GM18858 (cell line): Measurements from ENCODE around the gene PISD.

Experiments
- ATAC-seq: cut with Tn5 transposase; IDR thresholded peaks from one replicate; pipeline ENCODE4 v1.9.1; 2021; ENCODE audit not compliant: unreplicated experiment

PISD gene

DNA sequence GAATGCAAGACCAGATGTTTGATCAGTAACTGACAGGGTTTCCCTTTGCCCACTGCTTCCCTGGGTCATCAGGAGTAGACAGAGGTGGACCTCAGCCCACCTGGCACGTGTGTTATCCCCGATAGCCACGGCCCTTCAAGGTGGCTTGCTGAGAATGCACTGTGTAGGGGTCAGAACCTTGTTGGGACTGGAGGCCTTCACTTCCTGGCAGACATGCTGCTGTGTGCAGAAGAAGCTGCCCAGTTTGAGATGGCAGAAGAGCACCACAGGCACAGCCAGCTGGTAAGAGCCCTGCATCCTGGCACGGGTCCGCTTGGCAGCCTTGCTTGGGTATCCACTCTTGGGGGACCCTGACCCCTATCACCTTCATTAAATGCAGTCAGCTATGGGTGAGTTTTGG, 83.8 kb downstream of the PISD start:
- ATAC-seq, result no peak

DNA sequence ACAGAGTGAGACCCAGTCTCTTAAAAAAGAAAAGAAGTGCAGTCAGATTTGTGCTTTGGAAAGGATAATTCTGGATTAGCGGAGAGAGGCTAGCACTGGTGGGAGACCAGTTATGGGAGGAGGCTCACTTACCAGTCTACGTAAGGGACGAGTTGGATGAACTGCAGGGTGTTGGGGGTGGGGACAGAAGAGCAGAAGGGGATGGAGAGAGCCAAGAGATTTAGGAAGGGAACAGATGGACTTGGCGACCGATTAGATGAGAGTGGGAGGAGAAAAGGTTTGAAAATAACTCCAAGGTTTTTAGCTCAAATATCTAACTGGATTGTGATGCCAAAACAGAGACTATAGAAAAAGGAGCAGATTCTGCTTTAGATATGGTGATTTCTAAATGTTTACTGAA, 84.3 kb downstream of the PISD start:
- ATAC-seq, result no peak

DNA sequence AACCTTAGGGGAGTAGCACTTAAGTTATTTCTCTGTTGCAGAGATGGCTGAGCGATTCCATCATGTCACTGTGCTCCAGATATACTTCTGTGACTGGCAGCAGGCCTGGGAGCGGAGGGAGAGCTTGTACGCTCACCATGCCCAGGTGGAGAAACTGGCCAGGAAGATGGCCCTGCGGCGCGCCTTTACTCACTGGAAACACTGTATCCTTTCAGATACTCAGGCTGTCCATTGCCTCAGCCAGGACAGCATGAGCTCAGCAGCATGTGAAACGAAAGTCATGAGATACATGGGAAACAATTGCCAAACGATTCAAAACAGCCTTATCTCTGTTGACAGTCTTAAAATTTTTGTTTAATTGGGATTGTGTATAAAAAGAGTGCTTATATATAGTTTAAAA, 86.8 kb downstream of the PISD start:
- ATAC-seq, result no peak

DNA sequence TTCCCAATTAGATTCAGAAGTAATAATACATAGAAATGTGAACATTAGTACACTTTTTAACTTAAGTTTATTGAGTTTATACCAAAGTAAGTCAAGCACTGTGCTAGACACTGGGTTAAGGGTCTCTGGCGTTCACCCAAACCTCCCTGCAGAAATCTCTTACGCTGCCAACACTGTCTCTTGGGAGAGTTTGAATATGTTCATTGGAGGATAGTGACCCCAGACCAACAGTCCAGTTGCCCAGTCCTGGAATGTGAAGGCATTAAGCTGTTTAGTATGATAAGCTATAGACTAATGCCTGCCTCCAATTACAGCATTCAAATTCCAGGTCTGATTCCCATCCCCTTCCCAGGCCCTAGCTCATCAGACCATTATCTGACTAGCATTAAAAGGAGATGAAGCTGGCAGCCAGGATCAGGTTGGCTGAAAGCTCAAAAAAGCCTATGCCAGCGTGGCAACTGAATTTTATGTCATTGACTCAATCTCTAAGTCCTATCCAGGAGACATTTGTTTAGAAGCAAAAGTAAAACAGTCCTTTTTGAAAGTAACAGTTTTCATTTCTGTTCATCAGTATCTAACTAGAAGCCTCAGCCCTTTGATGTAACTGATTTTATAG, 87.9 kb downstream of the PISD start:
- no peak for ATAC-seq

DNA sequence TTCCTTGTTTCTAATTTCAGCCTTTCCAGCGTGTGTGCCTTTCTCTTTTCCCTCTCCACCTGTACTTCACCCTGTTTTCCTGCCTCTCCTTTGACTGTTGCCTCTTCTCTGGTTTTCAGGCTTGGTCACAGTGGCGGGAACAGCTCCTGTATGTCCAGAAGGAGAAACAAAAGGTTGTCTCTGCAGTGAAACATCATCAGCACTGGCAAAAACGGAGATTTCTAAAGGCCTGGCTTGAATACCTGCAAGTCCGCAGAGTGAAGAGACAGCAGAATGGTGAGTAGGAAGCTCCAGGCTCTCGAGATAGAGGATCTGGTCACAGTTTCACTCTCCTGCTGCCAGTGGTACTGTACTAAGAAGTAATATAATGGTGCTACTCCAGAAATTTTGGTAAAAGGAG, 89.1 kb downstream of the PISD start:
- no peak for ATAC-seq

DNA sequence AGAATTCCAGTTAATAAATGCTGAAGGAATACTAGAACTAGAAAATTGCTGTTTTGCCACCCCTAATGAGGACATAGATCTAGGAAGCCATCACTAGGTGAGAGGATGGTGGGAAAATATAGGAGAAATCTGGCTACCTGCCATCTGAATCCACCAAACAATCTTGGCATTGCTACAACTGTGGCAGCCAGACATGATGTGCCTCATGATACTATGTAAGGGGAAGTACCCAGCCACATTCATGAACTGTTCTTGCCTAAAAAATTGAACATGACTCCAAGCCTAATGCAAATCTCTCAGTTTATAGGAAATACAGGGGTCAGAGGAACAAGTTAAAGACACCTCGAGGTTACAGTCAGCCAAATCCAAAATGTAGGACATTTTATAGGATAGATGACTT, 92.9 kb downstream of the PISD start:
- ATAC-seq, result no peak
